Renal cortical epithelial cell (primary cell): Measurements from ENCODE around the gene ST6GALNAC2. TPM values are rescaled to one million over a fixed set of nuclear protein-coding genes. Genes with fewer than 3 reads are reported as not detected.
"Not testable (repeated sequence)": the region's sequence is repeated elsewhere in the genome, so short reads cannot be mapped to it uniquely, and the experiment has no call there.

Source experiments
- DNase-seq: peaks from one replicate; pipeline ENCODE4 v3.0.0-alpha.2; 2011; ENCODE audit warnings: low read depth
- total RNA-seq: library from RNA; depleted of rRNA; stranded (reverse); fragments of >200 nt; gene quantifications from 2 replicates; pipeline ENCODE4 v1.2.3, GENCODE V29; 2014

The ST6GALNAC2 gene
- total RNA-seq, 1 donor from 2014 or later: 3.5 TPM

- DNase-seq: peak; percentile 92
Measured at GRCh38 chr17:76540381-76541300, 45.0 kb downstream of the ST6GALNAC2 start.

- DNase-seq: no peak
Measured at GRCh38 chr17:76539631-76540271, 45.9 kb downstream of the ST6GALNAC2 start, which contains the start of gene PRCD. Gene PRCD, plus strand, starts transcription at chr17:76540044. Its CDS starts 98 bp downstream, at chr17:76540142.

- DNase-seq: no peak
Measured at GRCh38 chr17:76538941-76539570, 46.6 kb downstream of the ST6GALNAC2 start.

GRCh38 chr17:76538281-76538931 is 47.3 kb downstream of the ST6GALNAC2 start:
- no peak for DNase-seq

GRCh38 chr17:76537578-76538280 is 47.9 kb downstream of the ST6GALNAC2 start, which contains the start of gene CYGB:
Gene CYGB, minus strand, starts transcription at chr17:76537709. Its CDS starts 167 bp downstream, at chr17:76537542.
- no peak for DNase-seq

- DNase-seq: no peak
Measured at GRCh38 chr17:76537288-76537577, 48.4 kb downstream of the ST6GALNAC2 start.

- DNase-seq: no peak
Measured at GRCh38 chr17:76536511-76537287, 49.0 kb downstream of the ST6GALNAC2 start.

GRCh38 chr17:76535788-76536510 is 49.7 kb downstream of the ST6GALNAC2 start:
- DNase-seq: no peak

GRCh38 chr17:76534831-76535732 is 50.6 kb downstream of the ST6GALNAC2 start:
- no peak for DNase-seq

GRCh38 chr17:76533640-76534359 is 51.9 kb downstream of the ST6GALNAC2 start:
- DNase-seq: not testable (repeated sequence)

GRCh38 chr17:76532072-76532651 is 53.5 kb downstream of the ST6GALNAC2 start:
- DNase-seq: peak; percentile 54

- DNase-seq: no peak
Measured at GRCh38 chr17:76531486-76532038, 54.1 kb downstream of the ST6GALNAC2 start.

GRCh38 chr17:76530811-76531485 is 54.7 kb downstream of the ST6GALNAC2 start:
- DNase-seq: no peak

- DNase-seq: peak; percentile 17
Measured at GRCh38 chr17:76530095-76530723, 55.5 kb downstream of the ST6GALNAC2 start.

- peak; percentile 22 for DNase-seq
Measured at GRCh38 chr17:76529224-76530094, 56.2 kb downstream of the ST6GALNAC2 start.
